PC-9 (cell line): ENCODE results near the gene SMARCC2. TPM values are rescaled to one million over a fixed set of nuclear protein-coding genes. Genes with fewer than 3 reads are reported as not detected.
A peak's percentile ranks its signal among the peaks of the same experiment; 100 is the strongest.

Experiments used
- BruUV-seq: library from RNA; stranded (reverse); fragments of 400-500 nt; replicated peaks from 2 replicates; lab custom pipeline; 2021; lab: Mats Ljungman, UMichigan
- CTCF ChIA-PET: fragments of 300-600 bp; sonication (Branson Sonifier 250); formaldehyde crosslinking; loops from one replicate; lab custom pipeline; 2022; ENCODE audit warnings: antibody characterized with exemption; lab: Charles Lee
- POLR2A ChIA-PET: fragments of 300-600 bp; sonication (Branson Sonifier 250); formaldehyde crosslinking; loops from one replicate; lab custom pipeline; 2022; ENCODE audit warnings: antibody characterized with exemption; ENCODE audit not compliant: unreplicated experiment; lab: Charles Lee
- DNase-seq, 2 experiments: peaks; one replicate each; pipeline versions ENCODE4 v3.0.0 to v3.0.0-alpha.2; 2015 to 2022; ENCODE audit warnings: mixed read lengths in 1 of 2
- H2AFZ ChIP-seq: fragments of 200-600 bp; sonication (generic); 2 replicates; pipeline ENCODE4 v1.8.1; 2017; ENCODE audit warnings: antibody characterized with exemption
- H3F3A ChIP-seq: fragments of 200-600 bp; sonication (generic); 2 replicates; pipeline ENCODE4 v1.8.1; 2017; ENCODE audit warnings: antibody characterized with exemption, mild to moderate bottlenecking, low read depth; ENCODE audit not compliant: insufficient read depth
- H3K27ac ChIP-seq: fragments of 200-600 bp; sonication (generic); 2 replicates; pipeline ENCODE4 v1.6.1; 2016; ENCODE audit warnings: mixed run types
- H3K27me3 ChIP-seq: fragments of 200-600 bp; sonication (generic); 2 replicates; pipeline ENCODE4 v1.6.1; 2016; ENCODE audit warnings: low read depth, mixed run types; ENCODE audit not compliant: insufficient read depth
- H3K36me3 ChIP-seq: fragments of 200-600 bp; sonication (generic); 2 replicates; pipeline ENCODE4 v1.6.1; 2016; ENCODE audit warnings: low read depth, mixed run types
- H3K4me1 ChIP-seq: fragments of 200-600 bp; sonication (generic); replicated peaks from 2 replicates; pipeline ENCODE4 v1.6.1; 2016; ENCODE audit warnings: mixed run types; ENCODE audit not compliant: insufficient read depth
- H3K4me2 ChIP-seq: fragments of 200-600 bp; sonication (generic); 2 replicates; pipeline ENCODE4 v1.6.1; 2017; ENCODE audit warnings: mixed run types
- H3K4me3 ChIP-seq: fragments of 200-600 bp; sonication (generic); 2 replicates; pipeline ENCODE4 v1.6.1; 2016; ENCODE audit warnings: mixed run types
- H3K79me2 ChIP-seq: fragments of 200-600 bp; sonication (generic); 2 replicates; pipeline ENCODE4 v1.6.1; 2017; ENCODE audit warnings: low read depth, mixed run types
- H3K9me2 ChIP-seq: fragments of 200-600 bp; sonication (generic); 2 replicates; pipeline ENCODE4 v1.8.1; 2017; ENCODE audit warnings: mild to moderate bottlenecking; ENCODE audit not compliant: insufficient read depth
- H3K9me3 ChIP-seq: fragments of 200-600 bp; sonication (generic); 2 replicates; pipeline ENCODE4 v1.8.1; 2016; ENCODE audit warnings: low read depth; ENCODE audit not compliant: insufficient read depth
- H4K20me1 ChIP-seq: fragments of 200-600 bp; sonication (generic); 2 replicates; pipeline ENCODE4 v1.8.1; 2017; ENCODE audit not compliant: insufficient read depth
- CTCF ChIP-seq: fragments of 200-600 bp; sonication (generic); conservative IDR thresholded peaks from 2 replicates; pipeline ENCODE4 v1.6.1; 2017; ENCODE audit warnings: mixed run types, antibody characterized with exemption, mild to moderate bottlenecking, moderate library complexity
- EZH2 ChIP-seq: fragments of 200-600 bp; sonication (generic); IDR thresholded peaks from 2 replicates; pipeline ENCODE4 v1.8.0; 2017; ENCODE audit warnings: antibody characterized with exemption, low read depth
- intact Hi-C: fragments of 100-400 bp; cut with micrococcal nuclease; formaldehyde crosslinking; loops from one replicate; pipeline ENCODE4 v1.10.0; 2022; ENCODE audit not compliant: unreplicated experiment
- total RNA-seq: library from RNA; stranded (reverse); gene quantifications from 2 replicates; pipeline ENCODE4 v1.2.3, GENCODE V29; 2021

SMARCC2 gene
- total RNA-seq, 1 experiment from 2014 or later: 86.4 TPM

DNA sequence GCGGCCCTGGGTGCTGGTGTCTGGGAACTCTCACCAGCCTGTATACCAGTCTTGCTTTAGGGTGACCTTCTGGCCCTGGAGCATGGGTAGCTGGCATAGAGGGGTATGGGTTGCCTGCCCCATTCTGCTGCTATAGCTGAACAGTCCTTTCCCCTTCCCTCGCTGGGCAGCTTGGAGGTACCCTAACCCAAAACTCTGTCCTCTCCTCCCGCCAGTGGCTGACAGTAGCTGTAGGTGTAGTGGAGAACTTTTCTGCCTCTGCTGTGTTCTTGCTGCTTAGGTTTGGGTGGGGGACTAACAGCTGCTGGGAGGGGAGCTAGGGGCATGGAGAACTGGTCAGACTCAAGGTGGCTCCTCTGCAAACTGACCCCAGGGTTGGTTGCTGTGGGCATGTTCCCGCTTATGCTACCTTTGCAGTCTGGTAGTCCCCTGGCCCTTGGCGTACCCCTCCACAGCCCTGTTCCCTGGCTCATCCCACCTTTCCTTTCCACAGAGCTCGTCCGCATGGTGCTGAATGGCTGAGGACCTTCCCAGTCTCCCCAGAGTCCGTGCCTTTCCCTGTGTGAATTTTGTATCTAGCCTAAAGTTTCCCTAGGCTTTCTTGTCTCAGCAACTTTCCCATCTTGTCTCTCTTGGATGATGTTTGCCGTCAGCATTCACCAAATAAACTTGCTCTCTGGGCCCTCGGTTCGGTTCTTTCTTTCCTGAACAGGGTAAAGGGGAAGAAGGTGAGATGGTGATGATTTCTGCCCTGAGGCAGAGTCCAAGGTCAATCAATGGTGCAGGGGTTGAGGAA lies 28.2 kb downstream of the SMARCC2 start:
- peaks cover 23% of the 10 kb centered on the region for H3K4me1 ChIP-seq
- no peak overlapping the region for H2AFZ ChIP-seq
- TF ChIP-seq CTCF (no peak), EZH2 (no peak)
- no peak overlapping the region for H3K27ac ChIP-seq
- ChIA-PET POLR2A (interaction anchor here (0.6 to 0.7 kb wide), 3 partner anchors 61 to 509 kb away, joined by 3 read pairs; no protein-coding TSS in a partner anchor), CTCF (interaction anchor here (0.5 to 1.0 kb wide), 3 partner anchors 28 to 97 kb away, joined by 3 to 5 read pairs (median 3); partner anchors contain the start of gene SMARCC2)
- intact Hi-C loops: loop anchor here (10.0 kb wide), 1 partner anchor 116 kb away; the partner anchor contains the start of gene RPS26
- no peak overlapping the region for H3K4me3 ChIP-seq
- H3K36me3 ChIP-seq: peaks cover 42% of the 10 kb centered on the region
- DNase-seq: no peak
- peaks cover 26% of the 10 kb centered on the region for H4K20me1 ChIP-seq
- no peaks in the 10 kb centered on the region for H3K9me2 ChIP-seq
- no peaks in the 10 kb centered on the region for H3K9me3 ChIP-seq
- peaks cover 64% of the 10 kb centered on the region for H3F3A ChIP-seq
- H3K27me3 ChIP-seq: no peaks in the 10 kb centered on the region
- H3K4me2 ChIP-seq: peak overlapping the region; percentile 89
- H3K79me2 ChIP-seq: peaks cover 35% of the 10 kb centered on the region
- BruUV-seq: no TSS peak

DNA sequence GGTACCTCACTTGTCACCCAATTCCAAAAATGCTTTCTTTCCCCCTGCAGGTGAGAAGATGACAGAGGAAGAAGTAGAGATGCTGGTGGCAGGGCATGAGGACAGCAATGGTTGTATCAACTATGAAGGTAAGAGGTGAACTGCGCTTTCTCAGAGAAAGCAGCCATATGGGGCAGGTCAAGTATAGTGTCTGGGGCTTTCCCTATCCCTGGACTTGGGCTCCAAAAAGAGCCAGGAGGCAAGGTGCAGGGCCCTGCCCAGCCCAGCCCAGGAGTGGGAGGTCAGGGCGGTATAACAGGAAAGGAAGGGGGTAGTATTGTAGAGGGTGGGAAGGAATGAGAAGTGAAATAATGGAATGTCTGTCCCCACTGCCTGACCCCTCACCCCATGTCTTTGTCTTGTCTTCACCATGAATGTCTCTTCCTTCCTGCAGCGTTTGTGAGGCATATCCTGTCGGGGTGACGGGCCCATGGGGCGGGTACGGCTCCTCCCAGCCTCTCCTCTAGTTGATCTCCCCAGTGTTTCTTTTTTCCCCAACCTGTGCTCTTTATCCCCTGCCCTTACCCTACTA lies 29.0 kb downstream of the SMARCC2 start:
- no peaks in the 10 kb centered on the region for H3K9me3 ChIP-seq
- H3K9me2 ChIP-seq: no peaks in the 10 kb centered on the region
- CTCF ChIA-PET: interaction anchor here (1.0 kb wide), 1 partner anchor 29 kb away, joined by 3 read pairs; the partner anchor contains the start of gene SMARCC2
- no peak for DNase-seq
- H4K20me1 ChIP-seq: peaks cover 26% of the 10 kb centered on the region
- H3K4me3 ChIP-seq: peak overlapping the region; percentile 95; the same call in 1 of the 2 replicates
- TF ChIP-seq EZH2 (no peak), CTCF (no peak)
- H3K4me1 ChIP-seq: peaks cover 23% of the 10 kb centered on the region
- peak overlapping the region; percentile 89 for H3K4me2 ChIP-seq
- H2AFZ ChIP-seq: no peak overlapping the region
- H3K27ac ChIP-seq: peak overlapping the region; percentile 82
- no TSS peak for BruUV-seq
- peaks cover 35% of the 10 kb centered on the region for H3K79me2 ChIP-seq
- intact Hi-C loops: loop anchor here (10.0 kb wide), 1 partner anchor 115 kb away; the partner anchor contains the start of gene RPS26
- H3K27me3 ChIP-seq: no peaks in the 10 kb centered on the region
- peaks cover 42% of the 10 kb centered on the region for H3K36me3 ChIP-seq
- H3F3A ChIP-seq: peaks cover 58% of the 10 kb centered on the region
- POLR2A ChIA-PET: interaction anchor here (0.7 kb wide), 2 partner anchors 378 to 490 kb away, joined by 3 read pairs; no protein-coding TSS in a partner anchor

- H4K20me1 ChIP-seq: peaks cover 26% of the 10 kb centered on the region
- TF ChIP-seq EZH2 (no peak), CTCF (no peak)
- peaks cover 23% of the 10 kb centered on the region for H3K4me1 ChIP-seq
- peaks cover 35% of the 10 kb centered on the region for H3K79me2 ChIP-seq
- intact Hi-C loops: loop anchor here (5.0 to 10.0 kb wide), 2 partner anchors 42 to 115 kb away; partner anchors contain the start of genes RPL41, RPS26 and ZC3H10
- H3K9me2 ChIP-seq: no peaks in the 10 kb centered on the region
- H3K36me3 ChIP-seq: peaks cover 38% of the 10 kb centered on the region
- ChIA-PET CTCF (interaction anchor here (0.5 kb wide), 1 partner anchor 61 kb away, joined by 3 read pairs; no protein-coding TSS in a partner anchor), POLR2A (interaction anchor here (0.7 to 1.6 kb wide), 2 partner anchors 32 to 489 kb away, joined by 3 to 13 read pairs; partner anchors contain the start of gene ESYT1)
- TSS peak; percentile 57 for BruUV-seq
- peak overlapping the region; percentile 95 for H3K4me3 ChIP-seq
- peak overlapping the region; percentile 82 for H3K27ac ChIP-seq
- peaks cover 59% of the 10 kb centered on the region for H3F3A ChIP-seq
- DNase-seq: no peak
- peak overlapping the region; percentile 89 for H3K4me2 ChIP-seq
- H3K9me3 ChIP-seq: no peaks in the 10 kb centered on the region
- no peaks in the 10 kb centered on the region for H3K27me3 ChIP-seq
- no peak overlapping the region for H2AFZ ChIP-seq
These were observed 29.6 kb downstream of the SMARCC2 start for GRCh38 chr12:56159482-56160192.
